ENCODE measurements around the gene KIAA0232.

GRCh38 chr4:6804082-6804752 is 21.7 kb downstream of the KIAA0232 start:
- TF ChIP-seq CTCF (IDR thresholded peaks at IDR 0.05) (no peak), POLR2A (IDR thresholded peaks at IDR 0.05) (no peak), EP300 (IDR thresholded peaks at IDR 0.05) (no peak)
